K562 (cell line): ENCODE data around the gene FAM200A. TPM values are rescaled to one million over a fixed set of nuclear protein-coding genes. Genes with fewer than 3 reads are reported as not detected.

Experiments used
- BHLHE40 ChIP-seq: IDR thresholded peaks from 2 replicates; pipeline ENCODE4 v1.6.1; 2011; ENCODE audit warnings: low read length, improper control_type of control experiment
- CEBPB ChIP-seq: fragments of 450-650 bp; IDR thresholded peaks from 2 replicates; pipeline ENCODE4 v1.6.1; 2016; ENCODE audit warnings: missing genetic modification characterization, missing compliant biosample characterization
- EHMT2 ChIP-seq: fragments of 450-650 bp; IDR thresholded peaks from 2 replicates; pipeline ENCODE4 v1.6.1; 2018; ENCODE audit warnings: antibody characterized with exemption
- FOXJ2 ChIP-seq: fragments of 200-800 bp; sonication (Bioruptor generic); IDR thresholded peaks from 2 replicates; pipeline ENCODE4 v1.6.1; 2016; ENCODE audit warnings: missing genetic modification characterization, missing compliant biosample characterization
- HOXB6 ChIP-seq: fragments of 250-450 bp; sonication (Bioruptor Pico); IDR thresholded peaks from 2 replicates; pipeline ENCODE4 v1.5.1; 2022; ENCODE audit warnings: mild to moderate bottlenecking, borderline replicate concordance
- HSF4 ChIP-seq: fragments of 250-450 bp; sonication (Bioruptor Pico); IDR thresholded peaks from 2 replicates; pipeline ENCODE4 v2.1.2; 2022; ENCODE audit warnings: mild to moderate bottlenecking, moderate library complexity, borderline replicate concordance
- KLF1 ChIP-seq: fragments of 450-650 bp; IDR thresholded peaks from 2 replicates; pipeline ENCODE4 v1.6.1; 2016; ENCODE audit warnings: missing genetic modification characterization, missing compliant biosample characterization
- L3MBTL2 ChIP-seq: fragments of 450-650 bp; IDR thresholded peaks from 2 replicates; pipeline ENCODE4 v1.6.1; 2016; ENCODE audit warnings: mild to moderate bottlenecking, moderate library complexity
- NCOA4 ChIP-seq: fragments of 450-650 bp; IDR thresholded peaks from 2 replicates; pipeline ENCODE4 v1.6.1; 2018; ENCODE audit warnings: mild to moderate bottlenecking; ENCODE audit not compliant: partially characterized antibody
- POLR3G ChIP-seq: IDR thresholded peaks from 2 replicates; pipeline ENCODE4 v1.6.1; 2011; ENCODE audit not compliant: insufficient read length, insufficient replicate concordance; ENCODE audit errors: extremely low read depth
- POU5F1 ChIP-seq: fragments of 150-350 bp; IDR thresholded peaks from 2 replicates; pipeline ENCODE4 v1.6.1; 2014; ENCODE audit warnings: borderline replicate concordance, low read length, low read depth, mild to moderate bottlenecking; ENCODE audit not compliant: partially characterized antibody
- RBM39 ChIP-seq: fragments of 200-400 bp; formaldehyde crosslinking; optimal IDR thresholded peaks from 2 replicates; pipeline ENCODE3; 2018; ENCODE audit warnings: low read depth, low read length
- SMARCA5 ChIP-seq: fragments of 450-650 bp; IDR thresholded peaks from 2 replicates; pipeline ENCODE4 v1.6.1; 2016
- TAF1 ChIP-seq: IDR thresholded peaks from 2 replicates; pipeline ENCODE4 v1.6.1; 2011; ENCODE audit warnings: mild to moderate bottlenecking, low read length, moderate library complexity; ENCODE audit not compliant: insufficient read depth, control insufficient read depth, severe bottlenecking; ENCODE audit errors: extremely low read depth
- TCF7 ChIP-seq: sonication (generic); IDR thresholded peaks from 2 replicates; pipeline ENCODE4 v1.6.1; 2016; ENCODE audit warnings: antibody characterized with exemption, borderline replicate concordance
- ZBED1 ChIP-seq: IDR thresholded peaks from 2 replicates; pipeline ENCODE4 v1.6.1; 2014
- ZBTB2 ChIP-seq: fragments of 450-650 bp; IDR thresholded peaks from 2 replicates; pipeline ENCODE4 v1.6.1; 2016; ENCODE audit warnings: antibody characterized with exemption
- ZNF140 ChIP-seq: fragments of 250-450 bp; sonication (Bioruptor Pico); IDR thresholded peaks from 2 replicates; pipeline ENCODE4 v1.8.0; 2021; ENCODE audit warnings: moderate library complexity, mild to moderate bottlenecking, inconsistent platforms
- ZNF280B ChIP-seq: fragments of 250-450 bp; sonication (Bioruptor Pico); IDR thresholded peaks from 2 replicates; pipeline ENCODE4 v1.5.1; 2021; ENCODE audit warnings: mild to moderate bottlenecking
- ZNF398 ChIP-seq: fragments of 250-450 bp; sonication (Bioruptor Pico); IDR thresholded peaks from 2 replicates; pipeline ENCODE4 v1.8.0; 2021; ENCODE audit warnings: moderate library complexity, mild to moderate bottlenecking, inconsistent platforms
- ZNF507 ChIP-seq: conservative IDR thresholded peaks from 2 replicates; pipeline ENCODE4 v1.6.1; 2017; ENCODE audit warnings: missing genetic modification characterization, missing compliant biosample characterization
- ZNF707 ChIP-seq: fragments of 250-450 bp; sonication (Bioruptor Pico); conservative IDR thresholded peaks from 2 replicates; pipeline ENCODE4 v1.8.0; 2022; ENCODE audit warnings: inconsistent platforms, mild to moderate bottlenecking, moderate library complexity
- ZNF717 ChIP-seq: fragments of 250-450 bp; sonication (Bioruptor Pico); IDR thresholded peaks from 2 replicates; pipeline ENCODE4 v1.5.0; 2021
- ZNF79 ChIP-seq: fragments of 250-450 bp; sonication (Bioruptor Pico); IDR thresholded peaks from 2 replicates; pipeline ENCODE4 v1.4.0; 2020; ENCODE audit warnings: low read depth, mild to moderate bottlenecking, moderate library complexity
- ZSCAN32 ChIP-seq: fragments of 450-650 bp; formaldehyde crosslinking; IDR thresholded peaks from 2 replicates; pipeline ENCODE4 v1.4.0; 2020; ENCODE audit warnings: mild to moderate bottlenecking, moderate library complexity
- polyA plus RNA-seq, 8 experiments: library from polyadenylated mRNA; depleted of rRNA in 4 of 8; stranded (reverse) in 5 of 8; unstranded in 3 of 8; fragments of >200 nt; fragmentation: Nextera tagmentation in 2 of 8; fragmentation: Illumina TruSeq in 1 of 8; extraction: Ambion mirVana in 2 of 8; extraction: Trizol in 1 of 8; gene quantifications; 2 replicates each; pipeline versions ENCODE4 v1.2.1 to v1.2.3, GENCODE V29; 2011 to 2014; ENCODE audit warnings: inconsistent platforms in 1 of 8, missing spikeins in 1 of 8
- total RNA-seq, 7 experiments: library from RNA; depleted of rRNA in 6 of 7; stranded (reverse); fragments of >200 nt in 6 of 7; fragmentation: Illumina TruSeq in 2 of 7; extraction: Trizol in 2 of 7; gene quantifications; 2 replicates each; pipeline versions ENCODE4 v1.2.1 to v1.2.3, GENCODE V29; 2011 to 2021; ENCODE audit warnings: low replicate concordance in 1 of 7
- TF ChIP-seq, protein P1 (sequence below): fragments of 250-450 bp; sonication (Bioruptor Pico); IDR thresholded peaks from 2 replicates; pipeline ENCODE4 v1.5.0; 2020; ENCODE audit warnings: mild to moderate bottlenecking, borderline replicate concordance

Gene FAM200A
- total and polyA plus RNA-seq, 9 of the 15 experiments (the other 6 are each of a cell fraction or from before 2014, with no cell fraction given) = 3.3 to 11.2 (median 8.3) TPM

DNA sequence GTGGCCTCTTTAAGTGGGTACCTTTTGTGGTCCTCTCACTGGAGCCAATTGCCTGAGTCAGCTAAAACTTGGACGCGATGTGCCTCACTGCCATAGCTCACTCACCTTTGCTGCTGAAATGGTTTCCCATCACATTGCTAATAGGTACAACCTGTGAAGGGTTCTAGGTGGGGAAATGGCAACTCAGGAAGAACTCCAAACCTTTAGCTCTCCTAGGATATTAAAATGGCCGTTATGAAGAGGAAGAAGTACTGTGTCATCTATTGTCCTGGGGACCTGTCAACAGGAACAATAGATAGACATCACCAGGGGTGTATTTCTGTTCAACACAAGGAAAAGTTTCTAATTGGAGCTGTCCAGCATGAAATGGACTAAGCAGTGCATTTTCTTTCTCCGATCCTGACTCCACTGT is 5.3 kb upstream of the FAM200A start (continued):
- TF ChIP-seq ZNF280B (CRISPR knock-in tag) = no peak
- TF ChIP-seq ZNF507 (tag) = no peak
- TF ChIP-seq, protein P1, sequence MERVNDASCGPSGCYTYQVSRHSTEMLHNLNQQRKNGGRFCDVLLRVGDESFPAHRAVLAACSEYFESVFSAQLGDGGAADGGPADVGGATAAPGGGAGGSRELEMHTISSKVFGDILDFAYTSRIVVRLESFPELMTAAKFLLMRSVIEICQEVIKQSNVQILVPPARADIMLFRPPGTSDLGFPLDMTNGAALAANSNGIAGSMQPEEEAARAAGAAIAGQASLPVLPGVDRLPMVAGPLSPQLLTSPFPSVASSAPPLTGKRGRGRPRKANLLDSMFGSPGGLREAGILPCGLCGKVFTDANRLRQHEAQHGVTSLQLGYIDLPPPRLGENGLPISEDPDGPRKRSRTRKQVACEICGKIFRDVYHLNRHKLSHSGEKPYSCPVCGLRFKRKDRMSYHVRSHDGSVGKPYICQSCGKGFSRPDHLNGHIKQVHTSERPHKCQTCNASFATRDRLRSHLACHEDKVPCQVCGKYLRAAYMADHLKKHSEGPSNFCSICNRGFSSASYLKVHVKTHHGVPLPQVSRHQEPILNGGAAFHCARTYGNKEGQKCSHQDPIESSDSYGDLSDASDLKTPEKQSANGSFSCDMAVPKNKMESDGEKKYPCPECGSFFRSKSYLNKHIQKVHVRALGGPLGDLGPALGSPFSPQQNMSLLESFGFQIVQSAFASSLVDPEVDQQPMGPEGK = no peak
- no peak for TF ChIP-seq KLF1 (tag)
- no peak for TF ChIP-seq POU5F1
- no peak for TF ChIP-seq ZBED1
- no peak for TF ChIP-seq TCF7
- TF ChIP-seq ZBTB2 = no peak
- TF ChIP-seq CEBPB = no peak
- TF ChIP-seq NCOA4 = no peak
- no peak for TF ChIP-seq SMARCA5
- TF ChIP-seq L3MBTL2 = no peak
- TF ChIP-seq RBM39 = no peak
- no peak for TF ChIP-seq ZNF717 (CRISPR knock-in tag)
- TF ChIP-seq ZNF140 = no peak
- no peak for TF ChIP-seq FOXJ2
- TF ChIP-seq BHLHE40 = no peak
- no peak for TF ChIP-seq POLR3G
- no peak for TF ChIP-seq HSF4 (CRISPR knock-in tag)
- no peak for TF ChIP-seq ZSCAN32 (CRISPR knock-in tag)
- no peak for TF ChIP-seq ZNF707 (CRISPR knock-in tag)
- no peak for TF ChIP-seq HOXB6
- peak; percentile 88 for TF ChIP-seq EHMT2
- TF ChIP-seq TAF1 = no peak
- TF ChIP-seq ZNF398 (CRISPR knock-in tag) = no peak
- TF ChIP-seq ZNF79 (CRISPR knock-in tag) = no peak
